ENCODE results near the gene IFT80. TPM values are rescaled to one million over a fixed set of nuclear protein-coding genes. Genes with fewer than 3 reads are reported as not detected.
A peak's percentile ranks its signal among the peaks of the same experiment; 100 is the strongest.

The IFT80 gene
- total RNA-seq, 1 experiment from 2014 or later, result 59.4 TPM

DNA sequence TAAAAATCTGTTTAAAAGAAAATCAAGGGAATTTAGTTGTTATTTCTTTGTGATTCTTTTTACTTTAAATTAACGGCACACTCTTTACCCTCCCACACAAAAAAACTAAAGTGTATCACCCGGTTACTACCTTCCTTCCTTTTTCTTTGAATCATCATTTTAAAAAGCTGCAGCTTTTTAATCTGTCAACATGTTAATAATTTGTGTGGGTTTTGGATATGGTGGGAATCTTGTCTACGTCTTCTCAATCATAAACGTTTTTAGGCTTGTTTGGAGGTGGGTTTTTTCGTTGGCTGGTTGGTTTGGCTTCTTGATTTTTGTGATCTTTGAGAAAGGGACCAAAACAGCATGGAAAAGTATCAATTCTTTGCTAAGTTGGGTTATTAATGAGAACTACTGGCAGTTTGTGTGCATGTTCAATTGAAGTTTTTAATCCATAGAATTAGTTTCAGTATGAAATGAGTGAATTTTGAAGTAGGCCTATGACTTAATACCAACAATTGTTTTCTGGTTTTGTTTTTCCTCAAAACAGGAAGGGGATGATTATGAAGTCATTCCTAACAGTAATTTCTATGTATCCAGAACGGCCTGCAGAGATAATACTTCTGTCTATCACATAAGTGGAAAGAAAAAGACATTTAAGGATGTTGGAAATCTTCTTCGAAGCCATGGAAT lies 4.9 kb upstream of the IFT80 start:
- Histone ChIP-seq H3K27ac (peak overlapping the region; percentile 67), H2AFZ (peak overlapping the region; percentile 16; the same call in 1 of the 2 replicates), H3F3A (ENCODE audit: insufficient read depth, low read depth) (peaks cover 19% of the 10 kb centered on the region), H3K4me2 (peak overlapping the region; percentile 86), H3K9me2 (ENCODE audit: insufficient read depth) (no peaks in the 10 kb centered on the region), H3K4me1 (replicated peaks; ENCODE audit: insufficient read depth) (peaks cover 28% of the 10 kb centered on the region), H3K4me3 (no peak overlapping the region; the same call in 1 of the 2 replicates), H3K79me2 (ENCODE audit: low read depth) (peaks cover 94% of the 10 kb centered on the region), H3K27me3 (ENCODE audit: insufficient read depth, low read depth) (no peaks in the 10 kb centered on the region), H4K20me1 (ENCODE audit: insufficient read depth) (peaks cover 11% of the 10 kb centered on the region), H3K9me3 (ENCODE audit: insufficient read depth, low read depth) (no peaks in the 10 kb centered on the region), H3K36me3 (ENCODE audit: low read depth) (peaks cover 24% of the 10 kb centered on the region)
- no TSS peak for BruUV-seq (replicated peaks)
- ChIA-PET CTCF (no interaction called here), POLR2A (ENCODE audit: unreplicated experiment) (no interaction called here)
- intact Hi-C loops (cut with micrococcal nuclease; ENCODE audit: unreplicated experiment), result loop anchor here (2.0 to 10.0 kb wide), 2 partner anchors 45 to 769 kb away; partner anchors contain the start of gene TRIM59
- TF ChIP-seq, protein P1, sequence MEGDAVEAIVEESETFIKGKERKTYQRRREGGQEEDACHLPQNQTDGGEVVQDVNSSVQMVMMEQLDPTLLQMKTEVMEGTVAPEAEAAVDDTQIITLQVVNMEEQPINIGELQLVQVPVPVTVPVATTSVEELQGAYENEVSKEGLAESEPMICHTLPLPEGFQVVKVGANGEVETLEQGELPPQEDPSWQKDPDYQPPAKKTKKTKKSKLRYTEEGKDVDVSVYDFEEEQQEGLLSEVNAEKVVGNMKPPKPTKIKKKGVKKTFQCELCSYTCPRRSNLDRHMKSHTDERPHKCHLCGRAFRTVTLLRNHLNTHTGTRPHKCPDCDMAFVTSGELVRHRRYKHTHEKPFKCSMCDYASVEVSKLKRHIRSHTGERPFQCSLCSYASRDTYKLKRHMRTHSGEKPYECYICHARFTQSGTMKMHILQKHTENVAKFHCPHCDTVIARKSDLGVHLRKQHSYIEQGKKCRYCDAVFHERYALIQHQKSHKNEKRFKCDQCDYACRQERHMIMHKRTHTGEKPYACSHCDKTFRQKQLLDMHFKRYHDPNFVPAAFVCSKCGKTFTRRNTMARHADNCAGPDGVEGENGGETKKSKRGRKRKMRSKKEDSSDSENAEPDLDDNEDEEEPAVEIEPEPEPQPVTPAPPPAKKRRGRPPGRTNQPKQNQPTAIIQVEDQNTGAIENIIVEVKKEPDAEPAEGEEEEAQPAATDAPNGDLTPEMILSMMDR (conservative IDR thresholded peaks at IDR 0.05), result no peak
- TF ChIP-seq EZH2 (IDR thresholded peaks at IDR 0.05; ENCODE audit: low read depth), result no peak
- no peak for DNase-seq

DNA sequence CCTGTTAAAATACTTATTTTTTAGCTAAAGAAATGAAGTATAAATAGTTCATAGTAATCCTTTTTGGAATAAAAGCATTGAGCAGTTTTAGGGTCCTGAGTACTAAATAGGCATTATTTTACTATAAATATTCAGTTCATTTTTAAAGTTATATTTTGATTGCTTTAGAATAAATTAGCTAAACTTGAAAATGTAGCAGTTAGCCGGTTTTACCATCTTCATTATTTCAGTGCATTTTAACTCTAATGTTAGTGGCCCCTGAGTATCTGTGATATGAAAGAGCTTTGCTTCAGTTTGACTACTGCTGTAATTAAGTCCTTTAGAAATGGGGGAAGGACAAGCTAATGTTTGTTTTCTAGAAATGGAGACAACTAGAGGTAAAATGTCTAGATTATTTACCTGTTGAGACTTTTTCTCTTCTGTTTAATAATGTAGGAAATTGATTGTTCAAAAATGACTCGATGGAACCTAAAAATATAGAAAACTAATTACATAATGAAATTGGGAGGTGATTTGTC lies 4.1 kb upstream of the IFT80 start:
- peak overlapping the region; percentile 86 for H3K4me2 ChIP-seq
- H3K4me1 ChIP-seq (replicated peaks; ENCODE audit: insufficient read depth), result peaks cover 31% of the 10 kb centered on the region
- intact Hi-C loops (cut with micrococcal nuclease; ENCODE audit: unreplicated experiment), result loop anchor here (2.0 to 10.0 kb wide), 2 partner anchors 46 to 768 kb away; partner anchors contain the start of gene TRIM59
- peaks cover 12% of the 10 kb centered on the region for H3F3A ChIP-seq (ENCODE audit: insufficient read depth, low read depth)
- no peak for TF ChIP-seq EZH2 (IDR thresholded peaks at IDR 0.05; ENCODE audit: low read depth)
- TF ChIP-seq, protein P1 (conservative IDR thresholded peaks at IDR 0.05), result no peak
- CTCF ChIA-PET, result interaction anchor here (0.6 to 0.7 kb wide), 2 partner anchors 40 to 1641 kb away, joined by 3 to 5 read pairs; no protein-coding TSS in a partner anchor
- H3K27me3 ChIP-seq (ENCODE audit: insufficient read depth, low read depth), result no peaks in the 10 kb centered on the region
- H3K27ac ChIP-seq, result peak overlapping the region; percentile 67
- H3K9me3 ChIP-seq (ENCODE audit: insufficient read depth, low read depth), result no peaks in the 10 kb centered on the region
- H3K9me2 ChIP-seq (ENCODE audit: insufficient read depth), result no peaks in the 10 kb centered on the region
- POLR2A ChIA-PET (ENCODE audit: unreplicated experiment), result no interaction called here
- H3K4me3 ChIP-seq, result peak overlapping the region; percentile 90
- DNase-seq, result no peak
- no TSS peak for BruUV-seq (replicated peaks)
- peaks cover 11% of the 10 kb centered on the region for H4K20me1 ChIP-seq (ENCODE audit: insufficient read depth)
- H3K36me3 ChIP-seq (ENCODE audit: low read depth), result peaks cover 19% of the 10 kb centered on the region
- peak overlapping the region; percentile 93; the same call in 1 of the 2 replicates for H2AFZ ChIP-seq
- H3K79me2 ChIP-seq (ENCODE audit: low read depth), result peaks cover 95% of the 10 kb centered on the region

DNA sequence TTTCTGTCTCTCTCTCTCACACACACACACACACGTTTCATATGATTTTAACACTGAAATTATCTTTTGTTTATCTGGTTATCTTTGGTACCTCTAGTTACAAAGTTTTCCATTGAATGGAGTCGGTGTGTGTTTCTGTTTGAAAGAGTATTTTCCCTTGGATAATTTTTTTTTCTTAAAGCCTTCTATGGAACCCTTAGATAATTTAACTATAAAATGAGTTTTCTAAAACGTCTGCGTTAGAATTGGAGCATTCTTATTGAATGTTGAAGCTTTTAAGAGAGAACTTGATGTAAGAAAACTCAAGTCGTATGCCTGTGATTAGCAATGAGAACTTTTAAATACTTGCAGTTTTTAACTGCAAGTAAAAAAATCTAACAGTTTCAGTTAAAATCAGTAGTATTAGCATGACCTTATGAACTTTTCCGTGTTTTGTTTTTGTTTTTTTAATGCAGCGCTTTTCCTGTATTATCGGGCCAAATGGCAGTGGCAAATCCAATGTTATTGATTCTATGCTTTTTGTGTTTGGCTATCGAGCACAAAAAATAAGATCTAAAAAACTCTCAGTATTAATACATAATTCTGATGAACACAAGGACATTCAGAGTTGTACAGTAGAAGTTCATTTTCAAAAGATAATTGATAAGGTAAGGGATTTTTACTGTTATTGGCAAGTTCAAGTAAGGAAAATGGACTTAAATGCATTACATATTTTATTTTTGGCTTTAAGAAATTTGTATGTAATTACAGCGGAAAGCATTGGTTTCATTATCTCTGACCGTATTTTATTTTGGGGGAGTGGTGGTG lies 3.4 kb upstream of the IFT80 start:
- peaks cover 95% of the 10 kb centered on the region for H3K79me2 ChIP-seq (ENCODE audit: low read depth)
- no peaks in the 10 kb centered on the region for H3K27me3 ChIP-seq (ENCODE audit: insufficient read depth, low read depth)
- DNase-seq, result no peak
- POLR2A ChIA-PET (ENCODE audit: unreplicated experiment), result no interaction called here
- peaks cover 11% of the 10 kb centered on the region for H4K20me1 ChIP-seq (ENCODE audit: insufficient read depth)
- peak overlapping the region; percentile 90 for H3K4me3 ChIP-seq
- H3K36me3 ChIP-seq (ENCODE audit: low read depth), result peaks cover 15% of the 10 kb centered on the region
- CTCF ChIA-PET, result interaction anchor here (0.6 to 0.7 kb wide), 2 partner anchors 41 to 1640 kb away, joined by 3 to 5 read pairs; no protein-coding TSS in a partner anchor
- peaks cover 10% of the 10 kb centered on the region for H3F3A ChIP-seq (ENCODE audit: insufficient read depth, low read depth)
- BruUV-seq (replicated peaks), result no TSS peak
- intact Hi-C loops (cut with micrococcal nuclease; ENCODE audit: unreplicated experiment), result loop anchor here (2.0 to 10.0 kb wide), 2 partner anchors 46 to 768 kb away; partner anchors contain the start of gene TRIM59
- peaks cover 34% of the 10 kb centered on the region for H3K4me1 ChIP-seq (replicated peaks; ENCODE audit: insufficient read depth)
- H3K4me2 ChIP-seq, result peak overlapping the region; percentile 86
- H3K9me3 ChIP-seq (ENCODE audit: insufficient read depth, low read depth), result no peaks in the 10 kb centered on the region
- TF ChIP-seq, protein P1 (conservative IDR thresholded peaks at IDR 0.05), result no peak
- no peak for TF ChIP-seq EZH2 (IDR thresholded peaks at IDR 0.05; ENCODE audit: low read depth)
- H2AFZ ChIP-seq, result peak overlapping the region; percentile 93; the same call in 1 of the 2 replicates
- peak overlapping the region; percentile 67 for H3K27ac ChIP-seq
- no peaks in the 10 kb centered on the region for H3K9me2 ChIP-seq (ENCODE audit: insufficient read depth)

Measured in PC-9 (cell line).